Right lobe of liver (tissue), 6 donors: ENCODE measurements around the gene PCP2. TPM values are rescaled to one million over a fixed set of nuclear protein-coding genes. Genes with fewer than 3 reads are reported as not detected.
A peak's percentile ranks its signal among the peaks of the same experiment; 100 is the strongest.
"Not testable (repeated sequence)": the region's sequence is repeated elsewhere in the genome, so short reads cannot be mapped to it uniquely, and the experiment has no call there.

ENCODE experiments used
- ATAC-seq, 4 donors: fragments of 200-7000 bp; cut with Tn5 transposase; one replicate each; pipeline ENCODE4 v1.9.1; 2020; ENCODE audit warnings: mild to moderate bottlenecking in 4 of 4, moderate library complexity in 4 of 4
- DNase-seq, 3 donors: peaks; one replicate each; pipeline ENCODE4 v3.0.0-alpha.2; 2020
- H3K27ac ChIP-seq, 3 donors: fragments of 200-600 bp; one replicate each; pipeline ENCODE4 v1.8.0; 2022
- H3K27me3 ChIP-seq, 2 donors: fragments of 200-600 bp; one replicate each; pipeline ENCODE4 v1.8.0; 2022
- H3K36me3 ChIP-seq, 4 donors: fragments of 200-600 bp; sonication (generic) in 1 of 4; one replicate each; pipeline versions ENCODE4 v1.5.1 to v1.8.0; 2017 to 2022; ENCODE audit warnings: control low read depth in 1 of 4
- H3K4me1 ChIP-seq, 4 donors: fragments of 200-600 bp; sonication (generic) in 1 of 4; one replicate each; pipeline versions ENCODE4 v1.5.1 to v1.8.0; 2017 to 2022; ENCODE audit warnings: control low read depth in 1 of 4
- H3K4me3 ChIP-seq, 3 donors: fragments of 200-600 bp; one replicate each; pipeline ENCODE4 v1.8.0; 2022
- H3K9me3 ChIP-seq, 4 donors: fragments of 200-600 bp; sonication (generic) in 1 of 4; one replicate each; pipeline versions ENCODE4 v1.5.1 to v1.8.0; 2017 to 2022; ENCODE audit warnings: control low read depth in 1 of 4
- CTCF ChIP-seq, 4 donors: fragments of 200-600 bp in 3 of 4; fragments of 450-650 bp in 1 of 4; IDR thresholded peaks; one replicate each; pipeline versions ENCODE4 v1.5.1 to v1.8.0; 2016 to 2022; ENCODE audit warnings: antibody characterized with exemption in 4 of 4, mild to moderate bottlenecking in 2 of 4
- POLR2A ChIP-seq: fragments of 450-650 bp; IDR thresholded peaks from one replicate; pipeline ENCODE4 v1.6.1; 2017; ENCODE audit warnings: antibody characterized with exemption, mild to moderate bottlenecking
- WGBS: methylation state at CpG from one replicate; pipeline ENCODE4 v1.1.6; 2018; ENCODE audit warnings: low coverage, low lambda C conversion rate; ENCODE audit not compliant: insufficient coverage; ENCODE audit errors: missing lambda C conversion rate; 5-methylcytosine and 5-hydroxymethylcytosine counted together
- intact Hi-C, 2 donors: fragments of 100-400 bp; cut with DNase I; formaldehyde crosslinking; loops; one replicate each; pipeline versions ENCODE4 v1.11.2 to v1.14.1; 2022
- total RNA-seq, 6 experiments: library from RNA; depleted of rRNA in 2 of 6; stranded (reverse); fragments of >200 nt in 2 of 6; fragmentation: NEBNext Ultra II Directional in 3 of 6; extraction: Animal tissue kit (Norgen Biotek cat#: 25700) in 3 of 6; gene quantifications; one replicate each; pipeline versions ENCODE4 v1.1.0 to v1.2.4, GENCODE V29; 2016 to 2023
- donor health status: DM: no; HTN: yes; CAD: no.
- donor health status: DM: no; HTN: no; CAD: no.
- donor health status: DM: no; HTN: no; CAD: no.
- donor health status: DM: no; HTN: yes; CAD: no.
- donor health status: DM: no; HTN: yes; CAD: no.

PCP2 gene
- total RNA-seq, 6 experiments from 2014 or later: 0.90 to 1.5 (median 0.95) TPM; not detected in 3

DNA sequence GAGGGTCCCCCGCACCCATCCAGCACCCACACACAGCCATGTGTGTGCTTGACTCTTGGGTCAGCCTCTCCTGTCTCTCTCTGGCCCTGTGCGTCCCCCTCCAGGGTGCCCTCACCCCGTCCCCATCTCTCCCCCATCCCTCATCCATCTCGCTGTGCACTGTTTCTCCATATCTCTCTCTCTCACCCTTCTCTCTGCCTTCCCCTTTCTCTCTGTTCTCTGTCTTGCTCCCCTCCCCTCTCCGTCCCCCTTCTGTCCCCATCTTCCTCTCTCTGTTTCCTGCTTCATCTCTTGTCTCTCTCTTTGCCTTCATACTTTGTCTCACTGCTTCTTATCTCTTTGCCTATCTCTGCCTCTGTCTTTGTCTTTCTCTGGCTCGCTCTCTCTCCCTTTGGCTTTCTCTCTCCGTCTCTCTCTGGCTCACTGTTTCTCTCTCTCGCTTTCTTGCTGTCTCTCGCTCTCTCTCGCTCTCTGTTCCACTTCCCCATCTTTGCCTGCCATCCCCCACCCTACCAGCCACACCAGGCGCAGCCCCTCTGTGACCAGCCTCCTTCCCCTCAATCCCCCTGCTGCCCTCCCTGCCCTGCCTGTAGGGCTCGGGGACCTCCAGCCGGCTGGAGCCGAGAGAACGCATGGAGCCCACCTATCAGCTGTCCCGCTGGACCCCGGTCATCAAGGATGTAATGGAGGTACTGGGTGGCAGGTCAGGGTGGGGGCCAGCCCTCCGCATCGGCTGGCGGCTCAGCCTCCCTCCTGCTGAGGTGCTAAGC, 12.3 kb upstream of the PCP2 start:
- ATAC-seq (no peak), DNase-seq (peak in 1 of 3 donors; percentile 21)
- TF ChIP-seq CTCF (IDR thresholded peaks at IDR 0.05) (no peak), POLR2A (no peak)
- 70% methylated on average over 13 of the region's 20 CpGs for WGBS
- H3K4me3 ChIP-seq: no peak overlapping the region
- no peaks in the 10 kb centered on the region for H3K4me1 ChIP-seq
- no peaks in the 10 kb centered on the region for H3K9me3 ChIP-seq
- no peaks in the 10 kb centered on the region for H3K36me3 ChIP-seq
- no peak overlapping the region for H3K27ac ChIP-seq
- no peaks in the 10 kb centered on the region for H3K27me3 ChIP-seq
- intact Hi-C loops: no loop called here

DNA sequence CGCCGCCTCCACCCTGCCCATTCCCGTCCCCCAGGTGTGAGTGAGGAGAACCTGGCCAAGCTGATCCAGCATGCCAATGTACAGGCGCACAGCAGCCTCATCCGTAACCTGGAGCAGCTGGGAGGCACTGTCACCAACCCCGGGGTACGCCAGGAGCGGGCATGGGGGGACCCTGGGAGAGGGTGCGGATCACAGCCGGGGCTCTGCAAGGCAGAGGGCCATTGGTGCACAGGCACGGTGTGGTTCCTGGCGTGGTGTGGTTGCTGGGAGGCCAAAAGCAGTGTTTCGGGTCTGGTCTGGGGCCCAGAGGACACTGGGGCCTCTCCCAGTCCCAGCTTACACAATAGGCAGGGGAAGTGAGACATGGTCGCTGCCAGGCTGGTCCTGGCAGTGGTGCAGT, 11.6 kb upstream of the PCP2 start:
- Histone ChIP-seq H3K36me3 (no peaks in the 10 kb centered on the region), H3K27ac (no peak overlapping the region), H3K4me3 (no peak overlapping the region), H3K9me3 (no peaks in the 10 kb centered on the region), H3K27me3 (no peaks in the 10 kb centered on the region), H3K4me1 (no peaks in the 10 kb centered on the region)
- DNase-seq: no peak
- no peak for TF ChIP-seq CTCF (IDR thresholded peaks at IDR 0.05)
- no peak for TF ChIP-seq POLR2A
- peak in 2 of 4 donors; percentile 7 to 17 for ATAC-seq
- WGBS: 93% methylated on average over 10 of the region's 14 CpGs
- intact Hi-C loops: no loop called here

DNA sequence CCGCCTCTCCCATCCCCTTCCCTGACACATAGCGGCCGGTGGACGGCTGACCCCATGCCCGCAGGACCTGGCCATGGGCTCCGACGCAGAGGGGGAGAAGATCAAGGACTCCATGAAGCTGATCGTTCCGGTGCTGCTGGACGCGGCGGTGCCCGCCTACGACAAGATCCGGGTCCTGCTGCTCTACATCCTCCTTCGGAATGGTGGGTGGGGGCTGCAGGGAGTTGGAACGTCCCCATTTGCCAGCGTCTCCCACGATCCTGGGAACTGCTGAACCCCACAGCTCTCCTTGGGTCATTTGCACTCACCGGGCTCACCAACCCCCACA, 11.0 kb upstream of the PCP2 start:
- ATAC-seq: no peak
- TF ChIP-seq POLR2A (no peak), CTCF (IDR thresholded peaks at IDR 0.05) (no peak)
- intact Hi-C loops: no loop called here
- no peaks in the 10 kb centered on the region for H3K4me1 ChIP-seq
- H3K9me3 ChIP-seq: no peaks in the 10 kb centered on the region
- H3K27ac ChIP-seq: no peak overlapping the region
- no peak overlapping the region for H3K4me3 ChIP-seq
- H3K27me3 ChIP-seq: no peaks in the 10 kb centered on the region
- WGBS: 100% methylated on average over 4 of the region's 20 CpGs
- H3K36me3 ChIP-seq: no peaks in the 10 kb centered on the region
- DNase-seq: peak in 1 of 3 donors; percentile 48

DNA sequence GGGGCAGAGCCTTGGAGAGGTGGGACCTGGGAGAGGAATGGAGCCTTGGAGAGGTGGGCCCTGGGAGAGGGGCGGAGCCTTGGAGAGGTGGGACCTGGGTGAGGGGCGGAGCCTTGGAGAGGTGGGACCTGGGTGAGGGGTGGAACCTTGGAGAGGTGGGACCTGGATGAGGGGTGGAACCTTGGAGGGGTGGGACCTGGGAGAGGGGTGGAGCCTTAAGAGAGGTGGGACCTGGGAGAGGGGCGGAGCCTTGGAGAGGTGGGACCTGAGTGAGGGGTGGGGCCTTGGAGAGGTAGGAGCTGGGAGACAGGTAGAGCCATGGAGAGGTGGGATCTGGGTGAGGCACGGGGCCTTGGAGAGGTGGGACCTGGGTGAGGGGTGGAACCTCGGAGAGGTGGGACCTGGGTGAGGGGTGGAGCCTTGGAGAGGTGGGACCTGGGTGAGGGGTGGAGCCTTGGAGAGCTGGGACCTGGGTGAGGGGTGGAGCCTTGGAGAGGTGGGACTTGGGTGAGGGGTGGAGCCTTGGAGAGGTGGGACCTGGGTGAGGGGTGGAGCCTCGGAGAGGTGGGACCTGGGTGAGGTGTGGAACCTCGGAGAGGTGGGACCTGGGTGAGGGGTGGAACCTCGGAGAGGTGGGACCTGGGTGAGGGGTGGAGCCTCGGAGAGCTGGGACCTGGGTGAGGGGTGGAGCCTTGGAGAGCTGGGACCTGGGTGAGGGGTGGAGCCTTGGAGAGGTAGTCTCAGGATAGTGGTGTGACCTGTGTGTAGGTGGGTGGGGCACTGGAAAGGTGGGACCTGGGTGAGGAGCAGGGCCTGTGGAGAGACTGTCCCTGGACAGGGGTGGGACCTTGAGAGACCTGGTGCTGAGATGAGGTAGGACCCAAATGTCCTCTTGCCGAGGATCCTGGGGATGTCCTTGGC, 10.4 kb upstream of the PCP2 start:
- H3K36me3 ChIP-seq, H3K9me3 ChIP-seq, H3K4me1 ChIP-seq, intact Hi-C loops, ATAC-seq, H3K4me3 ChIP-seq, H3K27me3 ChIP-seq, H3K27ac ChIP-seq: not testable (repeated sequence)
- DNase-seq: peak in 1 of 3 donors; percentile 49
- WGBS: 52% methylated on average over 10 of the region's 10 CpGs

GRCh38 chr19:7643031-7643415, 9.5 kb upstream of the PCP2 start:
- Histone ChIP-seq H3K4me3 (no peak overlapping the region), H3K36me3 (no peaks in the 10 kb centered on the region), H3K4me1 (no peaks in the 10 kb centered on the region), H3K27me3 (no peaks in the 10 kb centered on the region), H3K27ac (no peak overlapping the region), H3K9me3 (no peaks in the 10 kb centered on the region)
- TF ChIP-seq POLR2A (no peak), CTCF (IDR thresholded peaks at IDR 0.05) (no peak)
- DNase-seq (no peak), ATAC-seq (no peak)
- 96% methylated on average over 8 of the region's 8 CpGs for WGBS
- intact Hi-C loops: no loop called here
